CD14-positive monocyte (primary cell): Measurements from ENCODE around the gene CCDC33. TPM values are rescaled to one million over a fixed set of nuclear protein-coding genes. Genes with fewer than 3 reads are reported as not detected.

Experiments
- DNase-seq, 3 donors: peaks; one replicate each; pipeline ENCODE4 v3.0.0-alpha.2; 2011 to 2022
- H2AFZ ChIP-seq: 2 replicates; pipeline ENCODE4 v1.6.0; 2012; ENCODE audit warnings: mild to moderate bottlenecking, low read depth, low read length, inconsistent platforms; ENCODE audit not compliant: insufficient read depth, poor library complexity, severe bottlenecking
- H3K27ac ChIP-seq, 2 donors: 1 replicate in 1 of 2; 2 replicates in 1 of 2; pipeline ENCODE4 v1.5.1; 2012 to 2013; ENCODE audit warnings: low read length in 2 of 2, control low read depth in 1 of 2, inconsistent platforms in 1 of 2, low read depth in 1 of 2, mild to moderate bottlenecking in 1 of 2
- H3K27me3 ChIP-seq, 2 donors: one replicate each; pipeline versions ENCODE4 v1.6.0 to v1.6.1; 2011 to 2013; ENCODE audit warnings: low read length in 2 of 2; ENCODE audit not compliant: control insufficient read depth in 2 of 2, insufficient read depth in 2 of 2
- H3K36me3 ChIP-seq, 2 donors: replicated peaks in 1 of 2; 1 replicate in 1 of 2; 2 replicates in 1 of 2; pipeline versions ENCODE4 v1.5.1 to v1.6.1; 2012 to 2013; ENCODE audit warnings: low read length in 2 of 2, control low read depth in 1 of 2, inconsistent platforms in 1 of 2, mild to moderate bottlenecking in 1 of 2; ENCODE audit not compliant: insufficient read depth in 2 of 2, control insufficient read depth in 1 of 2
- H3K4me1 ChIP-seq, 2 donors: 1 replicate in 1 of 2; 2 replicates in 1 of 2; pipeline versions ENCODE4 v1.5.1 to v1.6.1; 2012 to 2013; ENCODE audit warnings: low read length in 2 of 2, control low read depth in 1 of 2, inconsistent platforms in 1 of 2, mild to moderate bottlenecking in 1 of 2, moderate library complexity in 1 of 2; ENCODE audit not compliant: insufficient read depth in 2 of 2, control insufficient read depth in 1 of 2
- H3K4me2 ChIP-seq: replicated peaks from 2 replicates; pipeline ENCODE3; 2012; ENCODE audit warnings: low read length, moderate library complexity, mild to moderate bottlenecking; ENCODE audit not compliant: poor library complexity, severe bottlenecking; ENCODE audit errors: extremely low read depth
- H3K4me3 ChIP-seq, 3 experiments: fragments of 200-600 bp in 1 of 3; sonication (generic) in 1 of 3; replicated peaks in 1 of 3; 1 replicate in 2 of 3; 2 replicates in 1 of 3; pipeline ENCODE4 v1.5.1; 2011 to 2013; ENCODE audit warnings: low read length in 3 of 3, mild to moderate bottlenecking in 3 of 3, control low read depth in 2 of 3, low read depth in 2 of 3, inconsistent platforms in 1 of 3, moderate library complexity in 1 of 3
- H3K79me2 ChIP-seq: 2 replicates; pipeline ENCODE4 v1.6.0; 2012; ENCODE audit warnings: mild to moderate bottlenecking, control low read depth, inconsistent platforms, low read length, moderate library complexity; ENCODE audit not compliant: insufficient read depth
- H3K9ac ChIP-seq: 2 replicates; pipeline ENCODE4 v1.6.0; 2017; ENCODE audit warnings: low read length, mild to moderate bottlenecking; ENCODE audit not compliant: insufficient read depth, poor library complexity, severe bottlenecking
- H3K9me3 ChIP-seq, 2 donors: replicated peaks in 1 of 2; 1 replicate in 1 of 2; 2 replicates in 1 of 2; pipeline versions ENCODE4 v1.5.1 to v1.6.1; 2012 to 2013; ENCODE audit warnings: low read length in 2 of 2, control low read depth in 1 of 2; ENCODE audit not compliant: control insufficient read depth in 1 of 2, insufficient read depth in 1 of 2
- H4K20me1 ChIP-seq: 2 replicates; pipeline ENCODE4 v1.6.0; 2012; ENCODE audit warnings: mild to moderate bottlenecking, low read length, control low read depth, moderate library complexity; ENCODE audit not compliant: insufficient read depth
- H3K27ac Mint-ChIP-seq, 7 donors: one replicate each; pipeline ENCODE4 v1.8.0; 2020; ENCODE audit warnings: mild to moderate bottlenecking in 7 of 7, mixed read lengths in 7 of 7, moderate library complexity in 6 of 7, inconsistent platforms in 2 of 7
- H3K27me3 Mint-ChIP-seq, 3 donors: one replicate each; pipeline ENCODE4 v1.8.0; 2021 to 2022; ENCODE audit warnings: low read depth in 3 of 3, mild to moderate bottlenecking in 3 of 3, mixed read lengths in 3 of 3, moderate library complexity in 3 of 3, inconsistent platforms in 1 of 3
- H3K36me3 Mint-ChIP-seq, 2 donors: one replicate each; pipeline ENCODE4 v1.8.0; 2020; ENCODE audit warnings: mixed read lengths in 2 of 2, inconsistent platforms in 1 of 2, mild to moderate bottlenecking in 1 of 2
- H3K4me1 Mint-ChIP-seq: one replicate; pipeline ENCODE4 v1.8.0; 2020; ENCODE audit warnings: mild to moderate bottlenecking, mixed read lengths
- H3K4me3 Mint-ChIP-seq, 2 donors: one replicate each; pipeline ENCODE4 v1.8.0; 2020; ENCODE audit warnings: mild to moderate bottlenecking in 2 of 2, mixed read lengths in 2 of 2, moderate library complexity in 1 of 2
- H3K9me3 Mint-ChIP-seq, 7 donors: one replicate each; pipeline ENCODE4 v1.8.0; 2020 to 2022; ENCODE audit warnings: mixed read lengths in 7 of 7, mild to moderate bottlenecking in 6 of 7, moderate library complexity in 6 of 7, inconsistent platforms in 2 of 7
- CTCF ChIP-seq: fragments of 200-600 bp; IDR thresholded peaks from one replicate; pipeline ENCODE4 v1.8.0; 2022; ENCODE audit warnings: antibody characterized with exemption, mild to moderate bottlenecking
- WGBS: methylation state at CpG from one replicate; pipeline ENCODE4 v1.1.5; 2013; ENCODE audit warnings: missing lambda C conversion rate; ENCODE audit not compliant: insufficient coverage; 5-methylcytosine and 5-hydroxymethylcytosine counted together
- intact Hi-C, 2 donors: fragments of 100-400 bp; cut with micrococcal nuclease; formaldehyde crosslinking; loops; one replicate each; pipeline versions ENCODE4 v1.15.0 to v1.15.1; 2023
- polyA plus RNA-seq, 3 donors: library from polyadenylated mRNA; depleted of rRNA in 1 of 3; unstranded in 2 of 3; stranded (reverse) in 1 of 3; fragments of 300-500 nt in 2 of 3; fragments of >200 nt in 1 of 3; fragmentation: Illumina TruSeq in 2 of 3; gene quantifications; 1 replicate in 2 of 3; 2 replicates in 1 of 3; pipeline ENCODE4 v1.2.3, GENCODE V29; 2012 to 2021

CCDC33 gene
- polyA plus RNA-seq, 3 donors, result not detected

GRCh38 chr15:74345051-74345450, 108.9 kb downstream of the CCDC33 start:
- no peak overlapping the region for H2AFZ ChIP-seq
- H3K27ac Mint-ChIP-seq, result no peak overlapping the region
- H3K9me3 Mint-ChIP-seq, result no peaks in the 10 kb centered on the region
- no peaks in the 10 kb centered on the region for H3K36me3 ChIP-seq
- peaks cover 9% of the 10 kb centered on the region for H3K4me1 Mint-ChIP-seq
- H3K4me1 ChIP-seq, result peaks cover 5 to 6% of the 10 kb centered on the region in 2 donors
- H3K4me3 Mint-ChIP-seq, result no peak overlapping the region
- H3K9me3 ChIP-seq, result no peaks in the 10 kb centered on the region
- H3K27me3 ChIP-seq, result no peaks in the 10 kb centered on the region
- H3K9ac ChIP-seq, result no peak overlapping the region
- H3K4me2 ChIP-seq, result no peak overlapping the region
- intact Hi-C loops, result no loop called here
- H3K27ac ChIP-seq, result no peak overlapping the region
- no peaks in the 10 kb centered on the region for H3K79me2 ChIP-seq
- DNase-seq, result no peak
- WGBS, result 92% methylated on average over 9 of the region's 10 CpGs
- H3K36me3 Mint-ChIP-seq, result no peaks in the 10 kb centered on the region
- no peak for TF ChIP-seq CTCF
- H4K20me1 ChIP-seq, result no peaks in the 10 kb centered on the region
- no peak overlapping the region for H3K4me3 ChIP-seq
- H3K27me3 Mint-ChIP-seq, result peaks cover 2 to 10% (median 8%) of the 10 kb centered on the region in 3 donors

GRCh38 chr15:74347757-74348250, 111.7 kb downstream of the CCDC33 start:
- no peak for DNase-seq
- no peaks in the 10 kb centered on the region for H3K9me3 Mint-ChIP-seq
- 100% methylated on average over 8 of the region's 13 CpGs for WGBS
- no peaks in the 10 kb centered on the region for H3K4me1 ChIP-seq
- intact Hi-C loops, result no loop called here
- H3K36me3 ChIP-seq, result no peaks in the 10 kb centered on the region
- no peak overlapping the region for H3K27ac ChIP-seq
- no peak overlapping the region for H3K4me3 ChIP-seq
- H3K9ac ChIP-seq, result no peak overlapping the region
- H3K4me2 ChIP-seq, result no peak overlapping the region
- H3K4me3 Mint-ChIP-seq, result no peak overlapping the region
- no peak overlapping the region for H3K27ac Mint-ChIP-seq
- no peaks in the 10 kb centered on the region for H3K79me2 ChIP-seq
- peaks cover 3 to 15% (median 11%) of the 10 kb centered on the region in 3 donors for H3K27me3 Mint-ChIP-seq
- no peaks in the 10 kb centered on the region for H3K36me3 Mint-ChIP-seq
- H3K27me3 ChIP-seq, result no peaks in the 10 kb centered on the region
- no peaks in the 10 kb centered on the region for H3K4me1 Mint-ChIP-seq
- H2AFZ ChIP-seq, result no peak overlapping the region
- no peaks in the 10 kb centered on the region for H4K20me1 ChIP-seq
- TF ChIP-seq CTCF, result no peak
- no peaks in the 10 kb centered on the region for H3K9me3 ChIP-seq
